Rectal smooth muscle tissue (tissue), 1 donor: ENCODE data around the gene UST.
"Not testable (repeated sequence)": the region's sequence is repeated elsewhere in the genome, so short reads cannot be mapped to it uniquely, and the experiment has no call there.

Source experiments
- H3K27ac ChIP-seq: one replicate; pipeline ENCODE4 v1.7.0; 2013; ENCODE audit warnings: low read depth, low read length, inconsistent platforms
- H3K27me3 ChIP-seq: one replicate; pipeline ENCODE4 v1.7.0; 2013; ENCODE audit warnings: low read length; ENCODE audit not compliant: control insufficient read depth, insufficient read depth
- H3K36me3 ChIP-seq: one replicate; pipeline ENCODE4 v1.7.0; 2013; ENCODE audit warnings: low read length; ENCODE audit not compliant: control insufficient read depth, insufficient read depth
- H3K4me1 ChIP-seq: one replicate; pipeline ENCODE4 v1.7.0; 2013; ENCODE audit warnings: low read length; ENCODE audit not compliant: control insufficient read depth, insufficient read depth
- H3K4me3 ChIP-seq: one replicate; pipeline ENCODE4 v1.7.0; 2013; ENCODE audit warnings: low read length
- H3K9ac ChIP-seq: one replicate; pipeline ENCODE4 v1.7.0; 2013; ENCODE audit warnings: low read length

Gene UST

GRCh38 chr6:148775161-148775560, 28.3 kb downstream of the UST start:
- Histone ChIP-seq H3K36me3 (no peaks in the 10 kb centered on the region), H3K4me3 (no peak overlapping the region), H3K9ac (no peak overlapping the region), H3K4me1 (peaks cover 10% of the 10 kb centered on the region), H3K27ac (no peak overlapping the region), H3K27me3 (no peaks in the 10 kb centered on the region)

- no peak overlapping the region for H3K4me3 ChIP-seq
- peaks cover 10% of the 10 kb centered on the region for H3K4me1 ChIP-seq
- no peaks in the 10 kb centered on the region for H3K36me3 ChIP-seq
- H3K27me3 ChIP-seq, result no peaks in the 10 kb centered on the region
- H3K9ac ChIP-seq, result no peak overlapping the region
- peak overlapping the region; percentile 18 for H3K27ac ChIP-seq
Measured at GRCh38 chr6:148776321-148777308, 29.8 kb downstream of the UST start.

- Histone ChIP-seq H3K4me1 (peaks cover 10% of the 10 kb centered on the region), H3K27ac (no peak overlapping the region), H3K4me3 (no peak overlapping the region), H3K9ac (no peak overlapping the region), H3K27me3 (no peaks in the 10 kb centered on the region), H3K36me3 (no peaks in the 10 kb centered on the region)
Measured at GRCh38 chr6:148779142-148779562, 32.3 kb downstream of the UST start.

- not testable (repeated sequence) for H3K36me3 ChIP-seq, H3K27me3 ChIP-seq, H3K4me1 ChIP-seq, H3K27ac ChIP-seq, H3K4me3 ChIP-seq, H3K9ac ChIP-seq
Measured at GRCh38 chr6:148780423-148780822, 33.6 kb downstream of the UST start.

DNA sequence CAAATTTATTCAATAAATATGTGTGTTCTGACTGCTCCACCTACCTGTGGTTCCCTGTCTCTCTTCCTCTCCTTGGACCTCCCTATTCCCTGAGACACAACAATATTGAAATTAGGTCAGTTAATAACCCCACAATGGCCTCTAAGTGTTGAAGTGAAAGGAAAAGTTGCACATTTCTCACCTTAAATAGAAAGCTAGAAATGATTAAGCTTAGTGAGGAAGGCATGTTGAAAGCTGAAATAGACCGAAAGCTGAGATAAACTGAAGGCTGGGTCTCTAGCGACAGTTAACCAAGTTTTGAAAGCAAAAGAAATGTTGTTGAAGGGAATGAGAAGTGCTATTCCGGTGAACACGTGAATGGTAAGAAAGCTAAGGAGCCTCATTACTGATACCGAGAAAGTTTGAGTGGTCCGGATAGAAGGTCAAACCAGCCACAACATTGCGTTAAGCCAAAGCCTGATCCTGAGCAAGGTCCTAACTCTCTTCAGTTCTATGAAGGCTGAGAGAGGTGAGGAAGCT, 34.1 kb downstream of the UST start:
- Histone ChIP-seq H3K27ac (no peak overlapping the region), H3K36me3 (no peaks in the 10 kb centered on the region), H3K9ac (no peak overlapping the region), H3K27me3 (no peaks in the 10 kb centered on the region), H3K4me1 (peaks cover 10% of the 10 kb centered on the region), H3K4me3 (no peak overlapping the region)

GRCh38 chr6:148789948-148790347, 43.1 kb downstream of the UST start:
- H3K36me3 ChIP-seq, result no peaks in the 10 kb centered on the region
- H3K27me3 ChIP-seq, result no peaks in the 10 kb centered on the region
- H3K9ac ChIP-seq, result no peak overlapping the region
- H3K4me1 ChIP-seq, result no peaks in the 10 kb centered on the region
- no peak overlapping the region for H3K27ac ChIP-seq
- H3K4me3 ChIP-seq, result no peak overlapping the region

DNA sequence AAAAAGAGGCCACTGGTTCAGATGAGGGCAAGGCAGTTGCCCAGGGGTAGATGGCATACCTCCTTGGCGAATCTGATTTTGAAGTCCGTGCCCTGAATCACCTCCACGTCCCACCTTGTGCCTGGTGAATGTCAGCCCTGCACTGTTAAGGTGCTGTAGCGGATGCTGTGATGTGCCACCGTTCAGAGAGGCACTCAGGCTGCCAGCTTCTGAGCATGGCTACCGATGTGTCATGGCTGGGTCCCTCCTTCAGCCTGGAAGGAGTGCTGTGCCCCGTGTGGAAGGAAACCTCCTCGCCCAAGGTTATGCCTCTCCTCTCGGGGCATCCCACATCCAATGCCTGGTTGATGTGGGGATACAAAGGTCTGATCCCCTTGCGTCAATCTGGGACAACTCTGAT, 43.6 kb downstream of the UST start:
- no peaks in the 10 kb centered on the region for H3K4me1 ChIP-seq
- H3K4me3 ChIP-seq, result no peak overlapping the region
- no peaks in the 10 kb centered on the region for H3K27me3 ChIP-seq
- no peaks in the 10 kb centered on the region for H3K36me3 ChIP-seq
- H3K9ac ChIP-seq, result no peak overlapping the region
- H3K27ac ChIP-seq, result no peak overlapping the region

DNA sequence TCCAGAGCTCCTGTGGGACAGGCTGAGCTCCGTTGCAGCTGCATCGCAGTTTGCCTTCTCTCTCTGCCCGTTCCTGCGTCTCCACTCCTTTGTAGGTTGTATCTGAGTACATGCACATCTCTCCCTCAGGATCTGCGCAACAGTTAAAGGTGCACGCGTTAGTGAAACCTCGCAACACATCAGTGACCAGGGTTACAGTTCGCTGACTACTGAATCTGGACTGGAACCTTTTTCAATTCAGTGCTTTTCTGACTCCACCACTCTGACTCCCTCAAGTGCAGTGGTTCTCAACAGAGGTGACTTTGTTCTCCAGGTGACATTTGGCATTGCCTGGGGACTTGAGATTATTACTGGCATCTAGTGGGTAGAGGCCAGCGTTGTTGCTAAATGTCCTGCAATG, 44.0 kb downstream of the UST start:
- Histone ChIP-seq H3K36me3 (no peaks in the 10 kb centered on the region), H3K27ac (no peak overlapping the region), H3K27me3 (no peaks in the 10 kb centered on the region), H3K4me3 (no peak overlapping the region), H3K9ac (no peak overlapping the region), H3K4me1 (no peaks in the 10 kb centered on the region)

- Histone ChIP-seq H3K9ac (no peak overlapping the region), H3K27ac (no peak overlapping the region), H3K27me3 (no peaks in the 10 kb centered on the region), H3K4me1 (no peaks in the 10 kb centered on the region), H3K4me3 (no peak overlapping the region), H3K36me3 (no peaks in the 10 kb centered on the region)
Measured at GRCh38 chr6:148791372-148791771, 44.5 kb downstream of the UST start.

GRCh38 chr6:148793721-148794120, 46.9 kb downstream of the UST start:
- no peaks in the 10 kb centered on the region for H3K4me1 ChIP-seq
- no peaks in the 10 kb centered on the region for H3K27me3 ChIP-seq
- no peak overlapping the region for H3K27ac ChIP-seq
- no peak overlapping the region for H3K4me3 ChIP-seq
- H3K36me3 ChIP-seq, result no peaks in the 10 kb centered on the region
- H3K9ac ChIP-seq, result no peak overlapping the region

DNA sequence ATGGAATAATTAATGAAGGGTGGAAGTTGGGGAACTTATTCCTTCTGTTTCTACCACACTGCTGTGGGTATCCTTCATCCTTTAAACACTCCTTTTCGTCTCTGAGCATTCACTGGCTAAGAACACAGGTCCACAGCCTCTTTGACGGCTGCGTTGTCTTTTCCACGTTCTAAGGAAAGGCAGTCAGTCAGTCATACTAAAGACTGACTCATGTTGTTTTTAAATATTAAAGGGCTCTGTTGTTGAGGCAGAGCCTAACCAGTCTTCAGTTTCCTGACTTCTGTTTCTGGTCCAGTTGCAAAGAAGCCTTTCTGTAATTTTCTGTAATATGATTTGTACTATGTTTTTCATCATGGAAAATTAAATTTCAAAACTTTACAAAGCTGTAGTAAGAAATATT, 48.0 kb downstream of the UST start:
- Histone ChIP-seq H3K36me3 (no peaks in the 10 kb centered on the region), H3K27me3 (no peaks in the 10 kb centered on the region), H3K4me1 (no peaks in the 10 kb centered on the region), H3K9ac (no peak overlapping the region), H3K4me3 (no peak overlapping the region), H3K27ac (no peak overlapping the region)

DNA sequence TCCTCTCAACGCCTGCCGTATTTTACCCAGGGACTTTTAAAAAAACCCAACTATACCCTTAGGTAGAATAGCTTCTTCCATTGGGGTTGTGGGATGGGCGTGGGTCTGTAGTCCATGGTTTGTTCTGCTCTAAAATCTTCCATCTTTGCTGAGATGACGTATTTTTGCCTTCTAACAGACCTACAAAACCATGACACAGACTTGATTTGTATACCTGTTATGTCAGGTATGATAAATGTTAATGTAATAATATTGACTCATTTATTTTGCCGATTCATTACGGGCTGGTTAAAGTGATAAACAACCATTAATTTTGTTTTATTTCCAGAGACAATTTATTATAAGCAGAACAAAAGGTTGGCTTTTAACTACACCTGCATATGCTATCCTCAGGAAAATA, 48.7 kb downstream of the UST start:
- H3K27me3 ChIP-seq, result no peaks in the 10 kb centered on the region
- no peak overlapping the region for H3K27ac ChIP-seq
- no peaks in the 10 kb centered on the region for H3K4me1 ChIP-seq
- no peak overlapping the region for H3K4me3 ChIP-seq
- H3K36me3 ChIP-seq, result no peaks in the 10 kb centered on the region
- H3K9ac ChIP-seq, result no peak overlapping the region

GRCh38 chr6:148799647-148800046, 52.8 kb downstream of the UST start:
- no peaks in the 10 kb centered on the region for H3K36me3 ChIP-seq
- no peak overlapping the region for H3K4me3 ChIP-seq
- no peaks in the 10 kb centered on the region for H3K4me1 ChIP-seq
- no peaks in the 10 kb centered on the region for H3K27me3 ChIP-seq
- no peak overlapping the region for H3K9ac ChIP-seq
- H3K27ac ChIP-seq, result no peak overlapping the region
